Esophagus squamous epithelium (tissue), 5 donors: ENCODE measurements around the gene OR4X1. TPM values are rescaled to one million over a fixed set of nuclear protein-coding genes. Genes with fewer than 3 reads are reported as not detected.

ENCODE experiments used
- DNase-seq: peaks from one replicate; lab custom pipeline; 2025; lab: John Stamatoyannopoulos, UW
- H3K27ac ChIP-seq, 4 donors: fragments of 200-600 bp; sonication (generic); one replicate each; pipeline ENCODE4 v1.5.1; 2016 to 2019; ENCODE audit warnings: mild to moderate bottlenecking in 1 of 4
- H3K27me3 ChIP-seq, 4 donors: fragments of 200-600 bp; sonication (generic); 1 replicate in 3 of 4; 2 replicates in 1 of 4; pipeline versions ENCODE4 v1.5.1 to v1.6.0; 2017 to 2021; ENCODE audit warnings: antibody characterized with exemption in 1 of 4
- H3K36me3 ChIP-seq, 3 donors: fragments of 200-600 bp; sonication (generic); one replicate each; pipeline ENCODE4 v1.5.1; 2016 to 2019
- H3K4me1 ChIP-seq, 3 donors: fragments of 200-600 bp; sonication (generic); one replicate each; pipeline ENCODE4 v1.5.1; 2017 to 2019
- H3K4me3 ChIP-seq, 4 donors: fragments of 200-600 bp; sonication (generic); 1 replicate in 3 of 4; 2 replicates in 1 of 4; pipeline ENCODE4 v1.5.1; 2016 to 2019; ENCODE audit warnings: mild to moderate bottlenecking in 2 of 4, moderate library complexity in 1 of 4
- H3K9me3 ChIP-seq, 3 donors: fragments of 200-600 bp; sonication (generic); one replicate each; pipeline ENCODE4 v1.5.1; 2016 to 2019
- CTCF ChIP-seq, 6 experiments: fragments of 450-650 bp in 4 of 6; fragments of 200-600 bp in 2 of 6; sonication (generic) in 2 of 6; IDR thresholded peaks; one replicate each; pipeline ENCODE4 v1.5.1; 2016 to 2019; ENCODE audit warnings: antibody characterized with exemption in 6 of 6, mild to moderate bottlenecking in 4 of 6, moderate library complexity in 4 of 6
- POLR2A ChIP-seq, 4 donors: fragments of 450-650 bp; IDR thresholded peaks; one replicate each; pipeline ENCODE4 v1.6.1; 2017; ENCODE audit warnings: antibody characterized with exemption in 4 of 4, mild to moderate bottlenecking in 4 of 4, moderate library complexity in 3 of 4
- WGBS, 2 donors: methylation state at CpG; one replicate each; pipeline ENCODE4 v1.1.5; 2018; 5-methylcytosine and 5-hydroxymethylcytosine counted together
- intact Hi-C: fragments of 100-400 bp; cut with DNase I; formaldehyde crosslinking; loops from one replicate; pipeline ENCODE4 v1.15.0; 2022
- total RNA-seq, 4 donors: library from RNA; depleted of rRNA; stranded (reverse); fragments of >200 nt; gene quantifications; one replicate each; pipeline ENCODE4 v1.1.0, GENCODE V29; 2016
- donor health status: DM: yes; HTN: yes; CAD: no.

Gene OR4X1
- total RNA-seq, 4 donors from 2014 or later, result not detected

GRCh38 chr11:48244804-48245203 is 18.9 kb upstream of the OR4X1 start, which contains the start of gene OR4X2:
Gene OR4X2 (plus strand): TSS chr11:48245104. CDS start chr11:48245104, 0 bp downstream.
- no peak within 1 kb of the TSS for H3K27ac ChIP-seq
- no peak for TF ChIP-seq POLR2A (IDR thresholded peaks at IDR 0.05)
- no peak for TF ChIP-seq CTCF (IDR thresholded peaks at IDR 0.05)
- H3K4me3 ChIP-seq, result no peak within 1 kb of the TSS
- intact Hi-C loops, result no loop called here
- no peaks in the 10 kb centered on the region for H3K4me1 ChIP-seq
- no peaks in the 10 kb centered on the region for H3K27me3 ChIP-seq
- peaks cover 0 to 9% (median 0%) of the 10 kb centered on the region in 3 donors for H3K9me3 ChIP-seq
- H3K36me3 ChIP-seq, result no peaks in the 10 kb centered on the region
- no peak for DNase-seq

GRCh38 chr11:48248902-48249301 is 14.8 kb upstream of the OR4X1 start:
- Histone ChIP-seq H3K4me1 (no peaks in the 10 kb centered on the region), H3K27me3 (no peaks in the 10 kb centered on the region), H3K36me3 (no peaks in the 10 kb centered on the region), H3K9me3 (peaks cover 0 to 9% (median 0%) of the 10 kb centered on the region in 3 donors), H3K4me3 (no peak overlapping the region), H3K27ac (no peak overlapping the region)
- no peak for TF ChIP-seq CTCF (IDR thresholded peaks at IDR 0.05)
- TF ChIP-seq POLR2A (IDR thresholded peaks at IDR 0.05), result no peak
- 76 to 79% methylated on average over 1 of the region's 1 CpG for WGBS, 2 donors
- no peak for DNase-seq
- intact Hi-C loops, result no loop called here

GRCh38 chr11:48261600-48261999 is 2.1 kb upstream of the OR4X1 start:
- TF ChIP-seq CTCF (IDR thresholded peaks at IDR 0.05) (no peak), POLR2A (IDR thresholded peaks at IDR 0.05) (no peak)
- Histone ChIP-seq H3K4me1 (no peaks in the 10 kb centered on the region), H3K9me3 (no peaks in the 10 kb centered on the region), H3K4me3 (no peak overlapping the region), H3K36me3 (no peaks in the 10 kb centered on the region), H3K27ac (no peak overlapping the region), H3K27me3 (no peaks in the 10 kb centered on the region)
- intact Hi-C loops, result no loop called here
- no peak for DNase-seq
- WGBS, 2 donors, result 76 to 81% methylated on average over 2 of the region's 2 CpGs

- no peak overlapping the region for H3K27ac ChIP-seq
- TF ChIP-seq POLR2A (IDR thresholded peaks at IDR 0.05), result no peak
- TF ChIP-seq CTCF (IDR thresholded peaks at IDR 0.05), result no peak
- DNase-seq, result no peak
- H3K4me3 ChIP-seq, result no peak overlapping the region
- intact Hi-C loops, result no loop called here
- H3K27me3 ChIP-seq, result no peaks in the 10 kb centered on the region
- no peaks in the 10 kb centered on the region for H3K36me3 ChIP-seq
- H3K4me1 ChIP-seq, result no peaks in the 10 kb centered on the region
- no peaks in the 10 kb centered on the region for H3K9me3 ChIP-seq
- WGBS, 2 donors, result 54 to 66% methylated on average over 3 of the region's 3 CpGs
Measured at GRCh38 chr11:48270621-48271020, 7.0 kb downstream of the OR4X1 start.

GRCh38 chr11:48272606-48273005 is 8.9 kb downstream of the OR4X1 start:
- no peak for DNase-seq
- no peaks in the 10 kb centered on the region for H3K9me3 ChIP-seq
- 20 to 57% methylated on average over 1 of the region's 1 CpG for WGBS, 2 donors
- H3K27ac ChIP-seq, result no peak overlapping the region
- H3K36me3 ChIP-seq, result no peaks in the 10 kb centered on the region
- intact Hi-C loops, result no loop called here
- H3K4me1 ChIP-seq, result no peaks in the 10 kb centered on the region
- H3K4me3 ChIP-seq, result no peak overlapping the region
- no peaks in the 10 kb centered on the region for H3K27me3 ChIP-seq
- TF ChIP-seq CTCF (IDR thresholded peaks at IDR 0.05) (no peak), POLR2A (IDR thresholded peaks at IDR 0.05) (no peak)
